ENCODE results near the gene PRR12. TPM values are rescaled to one million over a fixed set of nuclear protein-coding genes. Genes with fewer than 3 reads are reported as not detected.
A peak's percentile ranks its signal among the peaks of the same experiment; 100 is the strongest.
"Not testable (repeated sequence)": the region's sequence is repeated elsewhere in the genome, so short reads cannot be mapped to it uniquely, and the experiment has no call there.

The PRR12 gene
- total RNA-seq, 4 donors from 2014 or later, result 3.3 to 11.3 (median 4.1) TPM

DNA sequence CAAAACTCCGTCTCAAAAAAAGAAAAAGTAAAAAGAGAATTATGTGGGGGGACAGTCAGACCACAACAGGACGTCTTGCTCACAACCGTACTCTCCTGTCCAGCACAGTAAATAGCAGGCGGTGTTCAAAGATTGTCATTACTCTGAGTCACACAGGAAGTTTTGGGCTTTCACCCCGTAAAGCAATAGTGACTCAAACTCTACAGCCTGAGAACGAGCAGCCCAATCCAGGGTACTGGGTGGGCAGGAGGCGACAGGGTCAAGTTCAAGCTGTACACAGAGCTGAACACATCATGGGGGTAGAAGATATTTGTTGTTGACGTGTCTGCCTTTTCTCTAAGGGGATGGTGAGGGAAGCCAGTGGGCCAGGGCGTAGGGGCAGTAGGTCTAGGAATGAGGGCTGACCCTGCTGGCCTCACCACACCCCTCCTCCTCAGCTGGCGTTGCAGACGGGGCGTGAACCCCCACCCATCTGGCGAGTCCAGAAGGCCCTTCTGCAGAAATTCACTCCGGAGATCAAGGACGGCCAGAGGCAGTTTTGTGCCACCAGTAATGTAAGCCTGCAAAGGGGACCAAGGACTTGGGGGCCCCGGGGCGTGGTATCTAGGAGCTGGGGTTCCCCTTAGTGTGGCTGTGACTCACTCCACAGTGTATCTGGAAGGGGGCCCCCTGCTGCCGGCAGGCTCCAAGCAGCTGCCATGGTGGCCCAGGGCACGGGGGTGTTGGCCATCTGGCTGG lies 23.3 kb downstream of the PRR12 start:
- TF ChIP-seq, protein P1, sequence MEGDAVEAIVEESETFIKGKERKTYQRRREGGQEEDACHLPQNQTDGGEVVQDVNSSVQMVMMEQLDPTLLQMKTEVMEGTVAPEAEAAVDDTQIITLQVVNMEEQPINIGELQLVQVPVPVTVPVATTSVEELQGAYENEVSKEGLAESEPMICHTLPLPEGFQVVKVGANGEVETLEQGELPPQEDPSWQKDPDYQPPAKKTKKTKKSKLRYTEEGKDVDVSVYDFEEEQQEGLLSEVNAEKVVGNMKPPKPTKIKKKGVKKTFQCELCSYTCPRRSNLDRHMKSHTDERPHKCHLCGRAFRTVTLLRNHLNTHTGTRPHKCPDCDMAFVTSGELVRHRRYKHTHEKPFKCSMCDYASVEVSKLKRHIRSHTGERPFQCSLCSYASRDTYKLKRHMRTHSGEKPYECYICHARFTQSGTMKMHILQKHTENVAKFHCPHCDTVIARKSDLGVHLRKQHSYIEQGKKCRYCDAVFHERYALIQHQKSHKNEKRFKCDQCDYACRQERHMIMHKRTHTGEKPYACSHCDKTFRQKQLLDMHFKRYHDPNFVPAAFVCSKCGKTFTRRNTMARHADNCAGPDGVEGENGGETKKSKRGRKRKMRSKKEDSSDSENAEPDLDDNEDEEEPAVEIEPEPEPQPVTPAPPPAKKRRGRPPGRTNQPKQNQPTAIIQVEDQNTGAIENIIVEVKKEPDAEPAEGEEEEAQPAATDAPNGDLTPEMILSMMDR (IDR thresholded peaks at IDR 0.05), result no peak
- DNase-seq (ENCODE audit: low spot score) (no peak), ATAC-seq (ENCODE audit: low FRiP score) (no peak)

GRCh38 chr19:49615861-49616260 lies 24.9 kb downstream of the PRR12 start:
- DNase-seq (ENCODE audit: low spot score) (no peak), ATAC-seq (ENCODE audit: low FRiP score) (no peak)
- TF ChIP-seq, protein P1 (IDR thresholded peaks at IDR 0.05), result no peak

GRCh38 chr19:49616532-49616931 lies 25.6 kb downstream of the PRR12 start:
- no peak for ATAC-seq (ENCODE audit: low FRiP score)
- TF ChIP-seq, protein P1 (IDR thresholded peaks at IDR 0.05), result no peak
- DNase-seq (ENCODE audit: low spot score), result no peak

GRCh38 chr19:49616945-49617344 lies 26.0 kb downstream of the PRR12 start:
- ATAC-seq (ENCODE audit: low FRiP score), result no peak
- DNase-seq (ENCODE audit: low spot score), result no peak

DNA sequence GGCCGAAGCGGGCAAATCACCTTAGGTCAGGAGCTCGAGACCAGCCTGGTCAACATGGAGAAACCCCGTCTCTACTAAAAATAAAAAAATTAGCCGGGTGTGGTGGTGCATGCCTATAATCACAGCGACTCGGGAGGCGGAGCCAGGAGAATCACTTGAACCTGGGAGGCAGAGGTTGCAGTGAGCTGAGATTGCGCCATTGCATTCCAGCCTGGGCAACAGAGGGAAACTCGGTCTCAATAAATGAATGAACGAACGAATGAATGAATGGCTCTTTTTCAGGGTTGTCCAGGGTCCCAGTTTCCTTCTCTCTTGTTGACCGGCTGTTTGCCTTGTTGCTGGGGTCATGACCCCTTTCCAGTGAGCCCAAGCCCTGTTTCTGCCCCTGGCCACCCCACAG lies 26.9 kb downstream of the PRR12 start:
- ATAC-seq (ENCODE audit: low FRiP score); DNase-seq (ENCODE audit: low spot score): not testable (repeated sequence)

More at GRCh38 chr19:49616945-49617344, 26.0 kb downstream of the PRR12 start:
- TF ChIP-seq, protein P1 (IDR thresholded peaks at IDR 0.05), result no peak

GRCh38 chr19:49624967-49625910 lies 34.3 kb downstream of the PRR12 start:
- TF ChIP-seq, protein P1 (IDR thresholded peaks at IDR 0.05), result no peak
- no peak for DNase-seq (ENCODE audit: low spot score)
- ATAC-seq (ENCODE audit: low FRiP score), result peak; percentile 33

GRCh38 chr19:49626226-49626625 lies 35.2 kb downstream of the PRR12 start:
- ATAC-seq (ENCODE audit: low FRiP score), result no peak
- TF ChIP-seq, protein P1 (IDR thresholded peaks at IDR 0.05), result no peak
- no peak for DNase-seq (ENCODE audit: low spot score)

Measured in omental fat pad (tissue), 4 donors.